Chondrocyte (in vitro differentiated cells): ENCODE measurements around the gene APOB. TPM values are rescaled to one million over a fixed set of nuclear protein-coding genes. Genes with fewer than 3 reads are reported as not detected.

Source experiments
- DNase-seq: peaks from one replicate; pipeline ENCODE4 v3.0.0; 2021; ENCODE audit warnings: mixed read lengths, low spot score
- H3K27ac Mint-ChIP-seq: one replicate; pipeline ENCODE4 v1.8.0; 2021; ENCODE audit warnings: mild to moderate bottlenecking, moderate library complexity, mixed read lengths; ENCODE audit not compliant: unreplicated experiment
- H3K27me3 Mint-ChIP-seq: 2 replicates; pipeline ENCODE4 v1.8.0; 2021; ENCODE audit warnings: low read depth, mixed read lengths
- H3K36me3 Mint-ChIP-seq: 2 replicates; pipeline ENCODE4 v1.8.0; 2021; ENCODE audit warnings: low read depth, mixed read lengths
- H3K4me1 Mint-ChIP-seq: 2 replicates; pipeline ENCODE4 v1.8.0; 2021; ENCODE audit warnings: low read depth, mild to moderate bottlenecking, mixed read lengths
- H3K4me3 Mint-ChIP-seq: one replicate; pipeline ENCODE4 v1.8.0; 2021; ENCODE audit warnings: mild to moderate bottlenecking, moderate library complexity, mixed read lengths; ENCODE audit not compliant: unreplicated experiment
- H3K9me3 Mint-ChIP-seq: 2 replicates; pipeline ENCODE4 v1.8.0; 2021; ENCODE audit warnings: low read depth, mixed read lengths
- total RNA-seq: library from RNA; stranded (reverse); gene quantifications from 3 replicates; pipeline ENCODE4 v1.2.1, GENCODE V29; 2021
- TF ChIP-seq, protein P1 (sequence below): fragments of 200-600 bp; sonication (generic); IDR thresholded peaks from 2 replicates; pipeline ENCODE4 v1.5.0; 2021; ENCODE audit warnings: antibody characterized with exemption, mild to moderate bottlenecking, moderate library complexity

Gene APOB
- total RNA-seq, 1 donor from 2014 or later, result 0.32 TPM

DNA sequence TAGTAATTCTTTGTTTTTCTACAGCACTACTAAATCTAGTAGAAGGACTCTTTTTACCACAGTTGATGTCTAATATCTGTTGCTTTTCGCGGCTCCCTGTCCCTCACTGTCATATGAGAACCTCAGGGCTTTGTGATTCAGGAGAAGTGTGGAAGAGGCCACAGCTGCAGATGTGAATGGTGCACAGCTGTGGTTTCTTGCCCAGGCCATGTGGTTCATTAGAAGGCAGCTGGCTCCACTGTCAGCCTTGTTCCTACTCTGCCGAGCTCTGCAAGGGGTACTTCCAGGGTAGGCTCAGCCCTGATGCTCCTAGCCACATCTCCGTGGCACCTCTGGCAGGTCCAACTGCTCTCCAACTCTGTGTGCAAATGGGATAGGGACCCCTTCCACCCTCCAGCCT is 83.9 kb downstream of the APOB start:
- H3K4me1 Mint-ChIP-seq, result peaks cover 17% of the 10 kb centered on the region
- H3K36me3 Mint-ChIP-seq, result no peaks in the 10 kb centered on the region
- H3K27ac Mint-ChIP-seq, result no peak overlapping the region
- no peaks in the 10 kb centered on the region for H3K9me3 Mint-ChIP-seq
- no peak overlapping the region for H3K4me3 Mint-ChIP-seq
- DNase-seq, result no peak
- TF ChIP-seq, protein P1, sequence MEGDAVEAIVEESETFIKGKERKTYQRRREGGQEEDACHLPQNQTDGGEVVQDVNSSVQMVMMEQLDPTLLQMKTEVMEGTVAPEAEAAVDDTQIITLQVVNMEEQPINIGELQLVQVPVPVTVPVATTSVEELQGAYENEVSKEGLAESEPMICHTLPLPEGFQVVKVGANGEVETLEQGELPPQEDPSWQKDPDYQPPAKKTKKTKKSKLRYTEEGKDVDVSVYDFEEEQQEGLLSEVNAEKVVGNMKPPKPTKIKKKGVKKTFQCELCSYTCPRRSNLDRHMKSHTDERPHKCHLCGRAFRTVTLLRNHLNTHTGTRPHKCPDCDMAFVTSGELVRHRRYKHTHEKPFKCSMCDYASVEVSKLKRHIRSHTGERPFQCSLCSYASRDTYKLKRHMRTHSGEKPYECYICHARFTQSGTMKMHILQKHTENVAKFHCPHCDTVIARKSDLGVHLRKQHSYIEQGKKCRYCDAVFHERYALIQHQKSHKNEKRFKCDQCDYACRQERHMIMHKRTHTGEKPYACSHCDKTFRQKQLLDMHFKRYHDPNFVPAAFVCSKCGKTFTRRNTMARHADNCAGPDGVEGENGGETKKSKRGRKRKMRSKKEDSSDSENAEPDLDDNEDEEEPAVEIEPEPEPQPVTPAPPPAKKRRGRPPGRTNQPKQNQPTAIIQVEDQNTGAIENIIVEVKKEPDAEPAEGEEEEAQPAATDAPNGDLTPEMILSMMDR, result no peak
- H3K27me3 Mint-ChIP-seq, result peaks cover 2% of the 10 kb centered on the region

GRCh38 chr2:20959252-20959651 is 84.6 kb downstream of the APOB start:
- no peak overlapping the region for H3K4me3 Mint-ChIP-seq
- no peak overlapping the region for H3K27ac Mint-ChIP-seq
- no peaks in the 10 kb centered on the region for H3K36me3 Mint-ChIP-seq

GRCh38 chr2:20957788-20958525 is 85.9 kb downstream of the APOB start:
- DNase-seq, result no peak
- no peaks in the 10 kb centered on the region for H3K9me3 Mint-ChIP-seq
- H3K4me1 Mint-ChIP-seq, result peaks cover 17% of the 10 kb centered on the region
- TF ChIP-seq, protein P1, result no peak
- H3K27ac Mint-ChIP-seq, result no peak overlapping the region
- no peaks in the 10 kb centered on the region for H3K36me3 Mint-ChIP-seq
- no peak overlapping the region for H3K4me3 Mint-ChIP-seq
- H3K27me3 Mint-ChIP-seq, result peaks cover 2% of the 10 kb centered on the region

More at GRCh38 chr2:20959252-20959651, 84.6 kb downstream of the APOB start:
- Mint-ChIP-seq H3K4me1 (peaks cover 17% of the 10 kb centered on the region), H3K27me3 (peaks cover 2% of the 10 kb centered on the region), H3K9me3 (no peaks in the 10 kb centered on the region)
- TF ChIP-seq, protein P1, result no peak
- DNase-seq, result no peak

GRCh38 chr2:20955277-20956026 is 88.4 kb downstream of the APOB start:
- Mint-ChIP-seq H3K27ac (no peak overlapping the region), H3K4me3 (no peak overlapping the region), H3K9me3 (no peaks in the 10 kb centered on the region), H3K36me3 (no peaks in the 10 kb centered on the region), H3K27me3 (peaks cover 1% of the 10 kb centered on the region), H3K4me1 (peaks cover 12% of the 10 kb centered on the region)
- DNase-seq, result no peak
- TF ChIP-seq, protein P1, result no peak

GRCh38 chr2:20953146-20953824 is 90.6 kb downstream of the APOB start:
- H3K27me3 Mint-ChIP-seq, result peaks cover 6% of the 10 kb centered on the region
- H3K9me3 Mint-ChIP-seq, result no peaks in the 10 kb centered on the region
- H3K4me1 Mint-ChIP-seq, result peaks cover 4% of the 10 kb centered on the region
- H3K36me3 Mint-ChIP-seq, result no peaks in the 10 kb centered on the region
- no peak for DNase-seq
- TF ChIP-seq, protein P1, result no peak
- H3K4me3 Mint-ChIP-seq, result no peak overlapping the region
- no peak overlapping the region for H3K27ac Mint-ChIP-seq
